ENCODE results near the gene ACBD7. TPM values are rescaled to one million over a fixed set of nuclear protein-coding genes. Genes with fewer than 3 reads are reported as not detected.

Gene ACBD7
- total RNA-seq, 1 donor from 2014 or later, result 1.3 TPM

DNA sequence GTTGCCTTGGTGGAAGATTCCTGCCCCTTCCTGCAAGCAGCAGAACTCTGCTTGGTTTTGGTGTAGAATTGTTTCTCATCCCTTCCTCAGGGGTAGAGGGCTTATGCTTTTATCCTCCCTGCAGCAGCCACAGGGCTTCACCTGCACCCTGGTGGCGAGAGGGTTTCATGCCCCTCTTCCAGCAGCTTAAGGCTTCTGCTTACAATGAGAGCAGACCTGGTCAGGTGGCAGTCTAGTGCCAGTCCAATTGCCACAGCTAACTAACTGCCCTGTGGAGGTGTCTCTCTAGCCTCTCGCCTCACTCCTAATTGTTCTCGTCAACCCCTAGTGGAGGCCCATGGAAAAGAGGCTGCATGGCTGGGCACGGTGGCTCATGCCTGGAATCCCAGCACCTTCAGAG, 19.3 kb downstream of the ACBD7 start:
- no peak overlapping the region for H3K4me3 Mint-ChIP-seq
- no peaks in the 10 kb centered on the region for H3K9me3 Mint-ChIP-seq
- H3K27ac Mint-ChIP-seq, result no peak overlapping the region
- intact Hi-C loops (cut with micrococcal nuclease), result no loop called here
- no peak for DNase-seq
- no peaks in the 10 kb centered on the region for H3K36me3 Mint-ChIP-seq (ENCODE audit: low read depth)
- H3K27me3 Mint-ChIP-seq, result peaks cover 1% of the 10 kb centered on the region
- H3K4me1 Mint-ChIP-seq, result no peaks in the 10 kb centered on the region

DNA sequence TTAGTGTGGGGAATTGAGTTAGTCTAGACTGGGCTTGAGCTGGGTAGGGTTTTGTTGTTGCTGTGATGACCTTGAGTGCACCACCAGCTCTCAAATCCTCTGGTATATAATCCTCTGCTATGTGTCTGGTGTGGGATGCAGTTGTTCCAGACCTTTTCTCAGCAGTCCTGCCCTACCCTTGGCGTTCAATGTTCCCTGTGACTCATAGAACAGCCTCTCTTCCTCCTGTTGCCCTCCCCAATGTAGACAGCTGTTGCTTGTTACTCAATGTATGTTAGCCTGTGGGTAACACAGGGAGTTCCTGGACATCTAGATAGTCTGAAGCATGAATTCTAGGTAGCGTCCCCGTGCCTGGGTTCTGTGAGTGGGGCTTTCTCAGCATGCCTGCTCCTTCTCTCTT, 19.8 kb downstream of the ACBD7 start:
- Mint-ChIP-seq H3K27ac (no peak overlapping the region), H3K4me1 (no peaks in the 10 kb centered on the region), H3K9me3 (no peaks in the 10 kb centered on the region), H3K36me3 (ENCODE audit: low read depth) (no peaks in the 10 kb centered on the region), H3K27me3 (peaks cover 2% of the 10 kb centered on the region), H3K4me3 (no peak overlapping the region)
- DNase-seq, result no peak
- intact Hi-C loops (cut with micrococcal nuclease), result no loop called here

DNA sequence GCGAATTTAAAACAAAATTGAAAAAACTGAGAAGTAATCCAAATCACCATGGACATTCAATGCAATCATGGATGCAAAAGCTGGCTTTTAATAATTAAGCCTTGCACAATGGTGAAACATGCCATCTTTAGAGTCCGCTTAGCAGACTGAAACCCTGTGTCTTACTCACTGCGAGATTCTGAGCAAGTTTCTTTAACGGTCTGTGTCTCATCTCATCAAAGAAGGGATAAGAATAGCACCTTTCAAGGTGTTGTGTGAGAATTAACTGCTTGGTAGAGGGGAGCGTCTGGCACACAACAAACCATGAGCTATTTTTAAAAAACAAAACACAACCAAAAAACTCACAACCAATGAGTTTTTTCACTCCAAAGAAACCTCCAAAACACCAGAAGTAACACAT, 21.4 kb downstream of the ACBD7 start:
- Mint-ChIP-seq H3K4me3 (no peak overlapping the region), H3K36me3 (ENCODE audit: low read depth) (no peaks in the 10 kb centered on the region), H3K27ac (no peak overlapping the region), H3K4me1 (no peaks in the 10 kb centered on the region), H3K9me3 (no peaks in the 10 kb centered on the region), H3K27me3 (peaks cover 2% of the 10 kb centered on the region)
- intact Hi-C loops (cut with micrococcal nuclease), result no loop called here
- no peak for DNase-seq

DNA sequence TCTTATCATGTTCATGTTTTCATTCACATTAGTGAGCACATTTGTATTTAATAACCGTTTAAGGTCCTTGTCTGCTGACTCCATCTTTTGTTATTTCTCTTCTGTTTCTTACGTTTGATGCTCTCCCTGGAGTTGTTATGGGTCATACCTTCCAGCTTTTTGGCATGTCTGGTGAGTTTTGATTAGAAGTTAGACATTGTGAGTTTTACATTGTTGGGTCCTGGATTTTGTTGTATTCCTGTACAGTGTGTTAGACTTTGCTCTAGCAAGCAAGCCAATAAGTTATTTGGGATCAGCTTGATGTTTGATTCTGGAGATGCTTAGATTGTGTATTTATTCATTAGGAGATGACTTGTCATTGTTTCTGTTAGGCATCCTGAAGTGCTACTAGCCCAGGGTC, 27.9 kb downstream of the ACBD7 start:
- DNase-seq, result no peak
- Mint-ChIP-seq H3K36me3 (ENCODE audit: low read depth) (peaks cover 3% of the 10 kb centered on the region), H3K4me1 (no peaks in the 10 kb centered on the region), H3K4me3 (no peak overlapping the region), H3K9me3 (peaks cover 13% of the 10 kb centered on the region), H3K27me3 (peaks cover 18% of the 10 kb centered on the region), H3K27ac (no peak overlapping the region)
- intact Hi-C loops (cut with micrococcal nuclease), result no loop called here

DNA sequence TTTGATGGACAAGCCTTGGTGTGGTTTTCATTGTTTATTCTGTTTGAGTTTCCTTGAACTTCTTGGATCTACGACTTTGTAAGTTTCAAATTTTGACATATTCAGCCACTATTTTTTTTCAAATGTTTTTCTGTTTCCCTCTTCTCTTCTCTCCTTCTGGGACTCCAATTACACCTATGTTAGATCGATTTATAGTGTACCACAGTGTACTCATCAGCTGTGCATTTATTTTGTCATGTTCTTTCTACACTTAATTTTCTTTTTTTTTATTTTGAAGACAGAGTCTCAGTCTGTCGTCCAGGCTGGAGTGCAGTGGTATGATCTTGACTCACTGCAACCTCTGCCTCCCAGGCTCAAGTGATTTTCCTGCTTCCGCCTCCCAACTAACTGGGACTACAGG, 28.7 kb downstream of the ACBD7 start:
- Mint-ChIP-seq H3K27ac (no peak overlapping the region), H3K4me3 (no peak overlapping the region), H3K4me1 (no peaks in the 10 kb centered on the region), H3K9me3 (peaks cover 13% of the 10 kb centered on the region), H3K36me3 (ENCODE audit: low read depth) (peaks cover 3% of the 10 kb centered on the region), H3K27me3 (peaks cover 22% of the 10 kb centered on the region)
- intact Hi-C loops (cut with micrococcal nuclease), result no loop called here
- DNase-seq, result no peak

DNA sequence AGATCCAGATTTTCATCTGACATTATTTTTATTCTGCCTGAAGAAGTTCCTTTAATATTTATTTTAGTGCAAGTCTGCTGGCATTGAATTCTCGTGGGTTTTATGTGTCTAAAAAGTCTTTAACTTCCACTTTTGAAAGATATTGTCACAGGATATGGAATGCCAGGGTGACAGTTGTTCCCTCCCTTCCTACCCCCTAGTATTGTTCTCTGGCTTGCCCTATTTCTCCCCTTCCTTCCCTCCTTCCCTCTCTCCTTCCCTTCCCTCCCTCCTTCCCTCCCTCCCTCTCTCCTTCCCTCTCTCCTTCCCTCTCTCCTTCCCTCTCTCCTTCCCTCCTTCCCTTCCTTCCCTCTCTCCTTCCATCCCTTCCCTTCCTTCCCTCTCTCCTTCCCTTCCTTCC, 29.9 kb downstream of the ACBD7 start:
- intact Hi-C loops (cut with micrococcal nuclease), result no loop called here
- Mint-ChIP-seq H3K9me3 (peaks cover 13% of the 10 kb centered on the region), H3K27ac (no peak overlapping the region), H3K36me3 (ENCODE audit: low read depth) (peaks cover 3% of the 10 kb centered on the region), H3K27me3 (peaks cover 19% of the 10 kb centered on the region), H3K4me3 (no peak overlapping the region), H3K4me1 (no peaks in the 10 kb centered on the region)
- no peak for DNase-seq

DNA sequence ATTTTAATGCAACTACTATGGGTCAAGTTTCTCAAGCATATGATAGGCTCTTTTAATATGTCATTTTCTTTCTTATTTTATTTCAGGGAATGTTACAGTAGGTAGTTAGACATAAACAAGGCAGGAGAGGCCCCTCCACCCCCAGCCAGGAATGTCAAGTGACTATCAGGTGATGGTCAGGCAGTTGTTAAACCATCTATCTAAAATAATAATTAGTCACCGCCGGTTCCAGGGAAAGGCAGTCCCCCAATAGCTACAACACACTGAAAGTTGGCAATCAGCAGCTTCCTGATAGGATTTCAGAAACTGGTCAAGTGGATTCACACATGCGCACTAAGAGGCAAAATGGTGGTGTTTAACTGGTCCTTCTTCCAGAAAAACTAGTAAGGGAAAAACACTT, 35.5 kb downstream of the ACBD7 start:
- H3K9me3 Mint-ChIP-seq, result no peaks in the 10 kb centered on the region
- no peak for DNase-seq
- no peak overlapping the region for H3K4me3 Mint-ChIP-seq
- H3K27me3 Mint-ChIP-seq, result peaks cover 11% of the 10 kb centered on the region
- intact Hi-C loops (cut with micrococcal nuclease), result no loop called here
- no peak overlapping the region for H3K27ac Mint-ChIP-seq
- H3K4me1 Mint-ChIP-seq, result no peaks in the 10 kb centered on the region
- H3K36me3 Mint-ChIP-seq (ENCODE audit: low read depth), result no peaks in the 10 kb centered on the region

DNA sequence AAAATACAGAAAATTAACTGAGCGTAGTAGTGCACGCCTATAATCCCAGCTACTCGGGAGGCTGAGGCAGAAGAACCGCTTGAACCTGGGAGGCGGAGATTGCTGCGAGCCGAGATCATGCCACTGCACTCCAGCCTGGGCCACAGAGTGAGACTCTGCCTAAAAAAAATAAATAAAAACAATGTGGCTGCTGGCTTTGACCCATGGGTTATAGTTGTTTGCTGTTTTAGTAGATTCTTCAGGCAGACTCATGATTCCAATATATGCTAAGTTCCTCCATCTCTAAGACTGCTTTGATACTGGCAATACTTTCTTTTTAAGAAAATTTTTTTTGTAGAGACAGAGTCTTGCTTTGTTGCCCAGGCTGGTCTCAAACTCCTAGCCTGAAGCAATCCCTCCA, 36.5 kb downstream of the ACBD7 start:
- Mint-ChIP-seq H3K27me3 (peaks cover 8% of the 10 kb centered on the region), H3K27ac (no peak overlapping the region), H3K9me3 (no peaks in the 10 kb centered on the region), H3K4me3 (no peak overlapping the region), H3K4me1 (no peaks in the 10 kb centered on the region), H3K36me3 (ENCODE audit: low read depth) (no peaks in the 10 kb centered on the region)
- intact Hi-C loops (cut with micrococcal nuclease), result no loop called here
- DNase-seq, result no peak

DNA sequence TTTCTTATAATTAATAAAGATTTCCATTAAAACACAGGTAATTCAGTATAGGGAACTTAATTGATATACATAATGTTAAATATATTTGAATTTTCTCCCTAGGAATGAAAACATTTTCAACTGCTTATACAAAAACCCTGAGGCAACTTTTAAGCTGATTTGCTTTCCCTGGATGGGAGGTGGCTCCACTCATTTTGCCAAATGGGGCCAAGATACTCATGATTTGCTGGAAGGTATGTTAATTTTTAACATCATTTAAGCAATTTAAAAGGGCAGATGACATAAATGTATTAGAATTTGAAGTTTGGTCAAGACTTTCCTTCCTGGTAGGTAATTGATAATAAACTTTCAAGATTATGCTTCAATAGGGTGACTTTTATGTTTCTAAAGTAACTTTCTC, 39.0 kb downstream of the ACBD7 start:
- Mint-ChIP-seq H3K27me3 (no peaks in the 10 kb centered on the region), H3K36me3 (ENCODE audit: low read depth) (peaks cover 2% of the 10 kb centered on the region), H3K4me1 (peaks cover 8% of the 10 kb centered on the region), H3K27ac (no peak overlapping the region), H3K4me3 (no peak overlapping the region), H3K9me3 (peaks cover 4% of the 10 kb centered on the region)
- intact Hi-C loops (cut with micrococcal nuclease), result no loop called here
- DNase-seq, result no peak

DNA sequence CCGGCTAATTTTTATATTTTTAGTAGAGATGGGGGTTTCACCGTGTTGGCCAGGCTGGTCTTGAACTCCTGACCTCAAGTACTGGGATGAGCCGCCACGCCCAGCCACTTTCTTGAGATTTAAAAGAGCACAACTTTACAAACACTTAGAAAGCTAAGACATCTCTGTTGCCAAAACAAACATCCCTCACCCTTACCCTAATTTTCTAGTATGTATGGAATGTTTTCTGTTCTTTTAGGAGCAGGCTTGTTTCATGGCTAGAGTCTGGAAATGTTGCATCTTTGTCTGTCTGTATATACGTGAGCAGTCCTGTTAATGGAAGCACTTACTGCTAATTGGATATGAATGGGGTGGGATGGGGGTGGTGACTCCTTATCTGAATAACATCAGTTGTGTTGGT, 42.0 kb downstream of the ACBD7 start:
- intact Hi-C loops (cut with micrococcal nuclease), result no loop called here
- H3K9me3 Mint-ChIP-seq, result peaks cover 9% of the 10 kb centered on the region
- H3K4me1 Mint-ChIP-seq, result peaks cover 14% of the 10 kb centered on the region
- no peak for DNase-seq
- no peaks in the 10 kb centered on the region for H3K27me3 Mint-ChIP-seq
- H3K4me3 Mint-ChIP-seq, result no peak overlapping the region
- peaks cover 5% of the 10 kb centered on the region for H3K36me3 Mint-ChIP-seq (ENCODE audit: low read depth)
- H3K27ac Mint-ChIP-seq, result no peak overlapping the region

DNA sequence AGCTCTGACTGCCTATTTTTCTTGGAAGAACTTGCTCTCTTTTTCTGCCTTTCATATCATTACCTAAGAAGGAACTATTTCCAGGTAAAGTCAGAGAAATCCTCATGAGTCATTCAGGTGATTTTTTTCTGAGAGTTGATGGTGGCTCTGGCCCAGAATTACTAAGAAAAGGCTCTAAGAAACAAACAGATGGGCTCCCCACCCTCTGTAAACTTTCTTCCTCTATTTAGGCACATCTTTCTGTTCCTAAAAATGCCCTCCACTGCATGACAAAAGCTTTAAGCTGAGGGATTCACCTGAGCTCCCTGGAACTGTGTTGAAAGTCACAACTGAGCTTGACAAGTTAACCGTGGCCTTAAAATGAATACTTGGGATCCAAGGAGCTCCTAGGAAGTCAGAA, 43.2 kb downstream of the ACBD7 start:
- Mint-ChIP-seq H3K4me3 (no peak overlapping the region), H3K36me3 (ENCODE audit: low read depth) (peaks cover 5% of the 10 kb centered on the region), H3K27me3 (no peaks in the 10 kb centered on the region), H3K4me1 (peaks cover 16% of the 10 kb centered on the region), H3K9me3 (peaks cover 12% of the 10 kb centered on the region), H3K27ac (no peak overlapping the region)
- no peak for DNase-seq
- intact Hi-C loops (cut with micrococcal nuclease), result no loop called here

DNA sequence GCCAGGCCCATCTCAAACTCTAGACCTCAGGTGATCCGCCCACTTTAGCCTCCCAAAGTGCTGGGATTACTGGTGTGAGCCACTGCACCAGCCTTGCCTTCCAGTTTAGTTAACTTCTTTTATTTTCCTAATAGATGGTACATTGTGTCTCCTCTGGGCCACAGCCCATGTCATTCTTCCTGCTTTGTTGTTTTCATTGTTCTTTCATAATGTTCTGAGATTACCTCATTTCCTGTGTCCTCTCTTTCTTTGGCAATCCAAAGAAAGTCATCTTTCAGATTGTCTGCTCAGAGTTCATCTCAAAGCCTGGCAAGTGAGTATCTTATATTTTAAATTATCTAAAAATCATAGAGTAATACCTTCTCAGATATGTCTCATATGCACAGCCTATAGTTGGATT, 44.9 kb downstream of the ACBD7 start, which contains the start of gene OLAH:
Gene OLAH, plus strand, starts transcription at position 270 of the 400 bp plus-strand sequence. CDS start 3,346 bp downstream, outside the sequence.
- intact Hi-C loops (cut with micrococcal nuclease), result no loop called here
- Mint-ChIP-seq H3K27me3 (no peaks in the 10 kb centered on the region), H3K9me3 (peaks cover 12% of the 10 kb centered on the region), H3K36me3 (ENCODE audit: low read depth) (peaks cover 5% of the 10 kb centered on the region), H3K4me3 (peak within 1 kb of the TSS; percentile 6), H3K4me1 (peaks cover 17% of the 10 kb centered on the region), H3K27ac (peak within 1 kb of the TSS; percentile 59)
- DNase-seq, result no peak

DNA sequence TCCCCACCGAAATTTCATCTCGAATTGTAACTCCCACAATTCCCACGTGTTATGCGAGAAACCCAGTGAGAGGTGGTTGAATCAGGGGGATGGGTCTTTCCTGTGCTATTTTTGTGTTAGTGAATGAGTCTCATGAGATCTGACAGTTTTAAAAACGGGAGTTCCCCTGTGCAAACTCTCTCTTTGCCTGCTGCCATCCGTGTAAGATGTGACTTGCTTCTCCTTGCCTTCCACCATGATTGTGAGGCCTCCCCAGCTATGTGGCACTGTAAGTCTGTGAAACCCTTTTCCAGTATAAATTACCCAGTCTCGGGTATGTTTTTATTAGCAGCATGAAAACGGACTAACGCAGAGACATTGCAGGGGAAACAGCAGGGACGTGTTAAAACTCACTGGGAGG, 50.2 kb downstream of the ACBD7 start:
- DNase-seq, result no peak
- no peaks in the 10 kb centered on the region for H3K36me3 Mint-ChIP-seq (ENCODE audit: low read depth)
- no peaks in the 10 kb centered on the region for H3K27me3 Mint-ChIP-seq
- intact Hi-C loops (cut with micrococcal nuclease), result no loop called here
- peaks cover 4% of the 10 kb centered on the region for H3K4me1 Mint-ChIP-seq
- no peak overlapping the region for H3K4me3 Mint-ChIP-seq
- no peak overlapping the region for H3K27ac Mint-ChIP-seq
- H3K9me3 Mint-ChIP-seq, result peaks cover 4% of the 10 kb centered on the region

DNA sequence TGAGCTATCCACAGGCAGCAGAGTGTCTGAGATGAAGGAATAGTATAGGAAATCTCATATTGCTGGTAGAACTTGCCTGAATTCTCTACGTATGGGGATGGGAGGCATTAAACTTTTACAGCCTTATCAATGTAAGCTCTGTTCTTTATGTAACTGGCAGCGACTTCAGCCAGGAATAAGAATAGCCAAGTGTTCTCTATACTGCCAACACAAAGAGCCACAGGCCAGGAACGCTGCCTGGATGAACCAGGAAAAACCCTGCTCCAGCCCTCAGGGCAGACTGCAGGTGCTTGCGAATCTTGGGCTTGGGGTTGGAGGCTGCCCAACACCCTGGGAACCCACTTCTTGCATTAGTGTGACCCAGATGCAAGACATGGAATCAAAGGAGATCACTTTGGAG, 50.9 kb downstream of the ACBD7 start:
- no peaks in the 10 kb centered on the region for H3K27me3 Mint-ChIP-seq
- H3K36me3 Mint-ChIP-seq (ENCODE audit: low read depth), result no peaks in the 10 kb centered on the region
- no peak overlapping the region for H3K4me3 Mint-ChIP-seq
- H3K4me1 Mint-ChIP-seq, result peaks cover 4% of the 10 kb centered on the region
- no peak for DNase-seq
- intact Hi-C loops (cut with micrococcal nuclease), result no loop called here
- no peak overlapping the region for H3K27ac Mint-ChIP-seq
- peaks cover 4% of the 10 kb centered on the region for H3K9me3 Mint-ChIP-seq

DNA sequence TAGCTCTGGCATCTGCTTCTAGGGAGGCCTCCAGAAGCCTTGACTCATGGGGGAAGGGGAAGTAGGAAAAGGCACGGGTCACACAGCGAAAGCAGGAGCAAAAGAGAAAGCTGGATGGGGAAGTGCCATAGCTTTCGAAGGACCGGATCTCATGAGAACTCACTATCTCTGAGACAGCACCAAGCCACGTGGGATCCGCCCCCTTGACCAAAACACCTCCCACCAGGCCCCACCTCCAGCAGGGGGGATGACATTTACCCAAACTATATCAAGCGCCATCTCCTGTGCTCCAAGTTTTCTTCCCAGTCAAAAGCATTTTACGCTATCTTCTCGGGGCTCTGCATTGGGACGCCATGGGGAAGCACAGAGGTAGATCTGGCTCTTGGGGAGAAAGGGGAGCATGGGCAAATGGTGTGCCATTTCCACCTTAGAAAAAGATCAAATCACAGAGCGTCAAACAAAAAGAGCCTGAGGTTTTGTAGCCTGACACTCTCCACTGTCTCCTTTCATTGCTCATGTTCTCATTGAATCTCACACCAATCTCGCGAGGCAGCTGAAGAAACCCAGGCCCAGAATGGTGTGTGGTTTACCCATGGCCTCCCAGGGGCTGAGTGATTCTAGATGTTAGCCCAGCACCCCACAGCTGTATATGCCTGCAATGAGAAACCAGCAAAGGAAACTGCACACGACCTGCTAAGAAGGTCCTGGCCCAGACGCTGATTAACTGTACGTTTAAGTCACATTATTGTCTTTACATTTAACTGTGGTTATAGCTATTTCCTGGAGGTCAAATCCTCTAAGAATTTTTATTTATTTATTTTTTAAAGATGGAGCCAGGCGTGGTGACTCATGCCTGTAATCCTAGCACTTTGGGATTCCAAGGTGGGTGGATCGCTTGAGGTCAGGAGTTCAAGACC, 52.9 kb downstream of the ACBD7 start:
- DNase-seq, result no peak

More for the DNA sequence above, 52.9 kb downstream of the ACBD7 start:
- no peak overlapping the region for H3K4me3 Mint-ChIP-seq
- intact Hi-C loops (cut with micrococcal nuclease), result no loop called here
- H3K9me3 Mint-ChIP-seq, result peaks cover 3% of the 10 kb centered on the region
- no peaks in the 10 kb centered on the region for H3K36me3 Mint-ChIP-seq (ENCODE audit: low read depth)
- H3K27ac Mint-ChIP-seq, result no peak overlapping the region
- no peaks in the 10 kb centered on the region for H3K27me3 Mint-ChIP-seq
- peaks cover 4% of the 10 kb centered on the region for H3K4me1 Mint-ChIP-seq

All from activated CD4-positive, alpha-beta T cell treated with anti-CD3 and anti-CD28 coated beads, Interleukin-2, amount 10 ng/mL, durations not matched to agents 24 days and 14 days (primary cell).